HG03097 (cell line): ENCODE results near the gene MRPS17.

ENCODE experiments used
- ATAC-seq: cut with Tn5 transposase; IDR thresholded peaks from one replicate; pipeline ENCODE4 v1.9.1; 2021; ENCODE audit not compliant: unreplicated experiment, low FRiP score

MRPS17 gene

DNA sequence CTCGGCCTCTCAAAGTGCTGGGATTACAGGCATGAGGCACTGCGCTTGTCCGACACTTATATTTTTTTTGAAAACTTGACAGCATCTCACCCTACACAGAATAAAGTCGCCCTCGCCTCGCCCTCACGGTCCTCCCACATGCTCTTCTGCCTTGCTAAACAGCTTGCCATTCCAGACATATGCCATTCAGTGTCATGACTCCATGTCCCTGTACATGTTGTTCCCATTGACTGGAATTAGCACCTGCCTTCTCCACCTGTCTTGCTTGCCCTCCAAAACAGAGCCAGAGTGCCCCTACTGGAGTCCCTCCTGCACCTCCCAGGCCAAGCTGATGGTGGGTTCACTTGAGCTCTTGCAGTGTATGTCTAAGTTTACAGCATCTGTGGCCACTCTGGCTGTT is 18.9 kb downstream of the MRPS17 start:
- ATAC-seq, result no peak

- ATAC-seq, result no peak
These were observed 19.3 kb downstream of the MRPS17 start for GRCh38 chr7:55970978-55971377.

DNA sequence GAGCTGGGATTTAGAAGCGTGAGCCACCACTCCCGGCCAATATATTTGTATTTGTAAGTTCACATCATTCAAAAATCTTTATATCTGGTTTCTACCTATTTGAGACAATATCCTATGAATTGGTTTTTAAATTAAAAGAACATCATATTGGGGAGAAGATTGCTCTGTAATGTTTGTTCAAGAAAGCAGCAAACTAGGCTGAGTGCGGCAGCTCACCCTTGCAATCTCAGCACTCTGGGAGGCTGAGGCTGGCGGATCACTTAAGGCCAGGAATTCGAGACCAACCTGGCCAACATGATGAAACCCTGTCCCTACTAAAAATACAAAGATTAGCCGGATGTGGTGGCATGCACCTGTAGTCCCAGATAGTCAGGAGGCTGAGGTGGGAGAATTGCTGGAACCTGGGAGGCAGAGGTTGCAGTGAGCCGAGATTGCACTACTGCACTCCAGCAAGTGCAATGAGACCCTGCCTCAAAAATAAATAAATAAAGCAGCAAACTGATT is 22.1 kb downstream of the MRPS17 start:
- no peak for ATAC-seq

DNA sequence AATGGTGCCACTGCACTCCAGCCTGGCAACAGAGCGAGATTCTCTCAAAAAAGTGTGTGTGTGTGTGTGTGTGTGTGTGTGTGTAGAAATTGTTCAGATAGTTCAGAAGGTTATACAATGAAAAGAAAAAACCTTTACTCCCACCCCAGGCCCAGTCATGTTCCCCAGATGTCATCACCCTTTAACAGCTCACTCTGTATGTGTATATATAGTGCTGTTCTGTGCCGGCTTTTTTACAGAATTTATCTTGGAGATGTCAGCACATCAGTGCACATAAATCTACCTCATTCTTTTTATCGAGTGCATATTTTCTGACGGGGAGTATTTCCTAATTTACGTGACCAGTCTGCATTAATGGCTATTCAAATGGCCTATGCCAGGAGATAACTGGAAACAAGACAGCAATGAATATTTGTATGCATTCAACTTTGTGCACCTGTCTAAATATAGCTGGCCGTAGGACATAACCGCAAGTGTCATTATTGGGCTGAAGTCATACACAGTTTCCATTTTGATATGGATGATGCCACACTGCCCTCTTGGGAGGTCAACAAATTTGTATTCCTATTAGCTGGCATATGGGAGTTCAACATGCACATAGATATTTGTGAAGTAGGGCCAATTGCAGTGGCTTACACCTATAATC is 24.4 kb downstream of the MRPS17 start:
- ATAC-seq, result no peak

- no peak for ATAC-seq
These were observed 26.2 kb downstream of the MRPS17 start for GRCh38 chr7:55977831-55978230.

GRCh38 chr7:55980266-55980665 is 28.6 kb downstream of the MRPS17 start:
- ATAC-seq, result no peak

GRCh38 chr7:55983537-55983936 is 31.9 kb downstream of the MRPS17 start:
- no peak for ATAC-seq

GRCh38 chr7:55992346-55992745 is 40.7 kb downstream of the MRPS17 start:
- no peak for ATAC-seq

DNA sequence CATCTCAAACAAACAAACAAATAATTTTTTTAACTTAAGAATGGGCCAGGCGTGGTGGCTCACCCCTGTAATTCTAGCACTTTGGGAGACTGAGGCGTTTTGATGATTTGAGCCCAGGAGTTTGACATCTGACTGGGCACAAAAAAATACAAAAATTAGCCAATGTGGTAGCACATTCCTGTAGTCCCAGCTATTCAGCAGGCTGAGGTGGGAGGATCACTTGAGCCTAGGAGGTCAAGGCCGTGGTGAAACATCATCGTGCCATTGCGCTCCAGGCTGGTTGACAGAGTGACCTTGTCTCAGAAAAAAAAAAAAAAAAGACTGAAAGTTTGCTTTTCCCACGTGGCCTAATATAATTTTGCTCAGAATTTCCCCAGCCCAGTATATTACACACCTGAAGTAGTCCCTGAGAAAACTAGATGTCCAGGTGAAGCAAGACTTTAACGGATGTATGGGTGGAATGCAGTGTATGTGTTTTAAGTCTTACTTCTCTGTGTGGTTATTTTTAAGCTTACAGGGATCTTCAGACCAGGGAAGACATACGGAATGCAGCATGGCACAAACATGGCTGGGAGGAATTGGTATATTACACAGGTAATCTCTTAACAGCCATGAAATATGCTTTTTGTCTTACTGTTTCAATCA is 45.3 kb downstream of the MRPS17 start:
- no peak for ATAC-seq

DNA sequence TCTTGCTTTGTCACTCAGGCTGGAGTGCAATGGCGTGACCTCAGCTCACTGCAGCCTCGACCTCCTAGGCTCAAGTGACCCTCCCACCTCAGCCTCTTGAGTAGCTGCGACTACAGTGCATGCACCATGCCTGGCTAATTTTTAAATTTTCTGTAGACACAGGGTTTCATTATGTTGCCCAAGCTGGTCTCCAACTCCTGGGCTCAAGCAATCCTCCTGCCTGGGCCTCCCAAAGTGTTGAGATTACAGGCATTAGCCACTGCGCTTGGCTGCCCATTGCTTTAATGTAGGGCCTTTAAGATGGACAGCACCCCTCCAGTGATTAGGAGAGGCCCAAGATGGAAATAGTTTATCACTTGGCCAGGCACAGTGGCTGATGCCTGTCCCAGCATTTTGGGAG is 52.1 kb downstream of the MRPS17 start:
- ATAC-seq, result no peak
